Activated naive CD4-positive, alpha-beta T cell (primary cell): ENCODE measurements around the gene CACNG8.
A peak's percentile ranks its signal among the peaks of the same experiment; 100 is the strongest.

Source experiments
- DNase-seq, 4 experiments: peaks; one replicate each; lab custom pipeline; 2025; lab: John Stamatoyannopoulos, UW

Gene CACNG8

DNA sequence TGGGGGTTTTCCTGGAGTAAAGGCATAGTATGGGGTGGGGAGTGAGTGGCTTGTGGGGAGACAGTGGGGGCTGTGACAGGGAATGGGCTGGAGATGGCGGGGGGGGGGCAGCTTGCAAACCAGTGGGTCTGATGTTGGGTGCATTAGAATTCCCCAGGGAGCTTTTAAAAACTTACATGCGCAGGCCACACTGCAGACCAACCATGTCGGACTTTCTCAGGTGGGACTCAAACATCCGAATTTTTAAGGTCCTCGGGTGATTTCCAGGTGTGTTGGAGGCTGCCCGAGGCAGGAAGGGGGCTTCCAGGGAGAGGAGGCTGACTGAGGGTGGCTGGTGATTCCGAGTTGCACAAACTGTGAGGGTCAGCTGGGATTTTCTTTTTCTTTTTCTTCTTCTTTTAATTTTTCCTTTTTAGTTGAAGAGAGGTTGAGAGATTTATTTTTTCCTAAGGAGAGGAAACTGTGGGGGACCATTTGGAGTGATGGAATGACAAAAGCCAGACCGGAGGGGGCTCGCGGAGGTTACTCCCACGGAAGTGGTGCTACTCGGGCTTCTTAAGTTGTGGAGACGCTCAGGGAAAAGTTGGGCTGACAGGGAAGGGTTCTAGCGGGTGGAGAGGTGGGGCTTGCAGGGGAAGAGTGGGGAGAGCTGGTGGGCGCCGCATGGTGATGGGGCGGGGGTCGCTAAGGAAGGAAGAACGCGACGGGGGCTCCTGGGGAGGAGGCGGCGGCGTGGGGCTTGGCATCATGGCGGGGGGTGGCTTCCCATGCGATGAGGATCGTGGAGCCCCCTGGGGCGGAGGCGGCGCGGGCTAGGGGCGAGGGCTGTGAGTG is 997 bp upstream of the CACNG8 start:
- DNase-seq: no peak

DNA sequence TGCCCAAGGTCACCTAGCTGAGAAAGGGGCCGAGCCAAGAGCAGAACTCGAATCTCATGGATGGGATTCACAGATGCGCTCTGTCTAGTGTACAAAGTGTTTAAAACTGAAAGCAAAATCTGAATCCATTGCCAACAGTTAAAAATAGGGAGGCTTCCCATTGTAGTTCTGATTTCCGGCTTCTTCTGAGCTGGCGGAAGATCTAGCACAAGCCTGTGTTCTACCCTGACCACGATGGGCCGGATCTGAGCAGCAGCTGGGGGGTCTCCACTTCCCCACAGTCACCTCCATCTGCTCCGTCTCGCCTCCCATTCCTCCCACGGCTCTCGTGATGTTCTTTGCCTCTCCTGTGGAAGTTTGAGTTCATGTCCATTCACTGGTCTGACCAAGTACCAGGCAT is 2.4 kb downstream of the CACNG8 start:
- DNase-seq: no peak

DNA sequence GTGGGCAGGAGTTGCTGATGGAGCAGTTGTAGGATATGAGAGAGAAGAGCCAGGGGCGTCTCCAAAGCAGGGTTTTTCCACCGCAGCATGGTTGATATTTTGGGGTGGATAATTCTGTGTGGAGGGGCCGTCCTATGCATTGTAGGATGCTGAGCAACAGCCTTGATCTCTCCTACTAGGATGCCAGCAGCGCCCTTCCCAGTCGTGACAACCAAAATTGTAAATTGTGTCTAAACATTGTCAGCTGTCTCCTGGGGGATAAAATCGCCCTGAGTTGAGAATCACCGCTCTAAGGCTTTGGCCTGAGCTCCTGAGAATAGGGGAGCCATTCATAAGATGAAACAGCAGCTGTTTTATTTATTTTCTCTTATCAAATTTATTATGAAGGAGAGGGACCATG is 4.2 kb downstream of the CACNG8 start:
- no peak for DNase-seq

DNA sequence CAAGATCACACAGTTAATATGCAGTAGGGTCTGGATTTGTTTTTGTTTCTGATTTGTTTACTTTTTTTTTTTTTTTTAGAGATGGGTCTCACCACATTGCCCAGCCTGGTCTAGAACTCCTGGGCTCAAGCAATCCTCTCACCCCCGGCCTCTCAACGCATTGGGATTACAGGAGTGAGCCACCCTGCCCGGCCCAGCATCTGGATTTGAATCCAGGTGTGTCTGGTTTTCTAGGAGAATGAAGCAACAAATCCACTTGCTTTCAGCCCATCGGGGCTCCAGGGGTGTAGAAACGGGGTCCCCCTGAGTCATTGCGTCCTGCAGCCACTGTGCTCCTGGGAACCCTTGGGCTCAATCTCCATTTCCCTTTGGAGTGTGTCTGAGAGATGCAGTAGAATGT is 6.6 kb downstream of the CACNG8 start:
- DNase-seq: no peak

DNA sequence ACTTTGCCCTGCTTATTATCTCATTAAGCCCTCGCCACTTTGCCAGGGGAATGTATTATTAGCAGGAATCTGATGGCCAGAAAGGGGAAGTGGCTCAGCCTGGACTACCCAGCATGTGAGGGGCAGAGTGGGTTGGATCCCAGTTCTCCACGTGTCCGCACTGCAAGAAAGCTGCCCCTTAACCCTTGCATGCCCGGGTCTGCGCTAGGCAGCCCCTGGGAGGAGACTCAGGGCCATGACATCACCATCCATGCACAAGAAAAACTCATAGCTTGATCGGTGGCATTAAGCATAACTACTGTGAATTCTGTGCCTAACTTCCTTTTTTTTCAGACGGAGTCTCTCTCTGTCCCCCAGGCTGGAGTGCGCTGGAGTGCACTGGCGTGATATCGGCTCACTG is 8.9 kb downstream of the CACNG8 start:
- DNase-seq: no peak

DNA sequence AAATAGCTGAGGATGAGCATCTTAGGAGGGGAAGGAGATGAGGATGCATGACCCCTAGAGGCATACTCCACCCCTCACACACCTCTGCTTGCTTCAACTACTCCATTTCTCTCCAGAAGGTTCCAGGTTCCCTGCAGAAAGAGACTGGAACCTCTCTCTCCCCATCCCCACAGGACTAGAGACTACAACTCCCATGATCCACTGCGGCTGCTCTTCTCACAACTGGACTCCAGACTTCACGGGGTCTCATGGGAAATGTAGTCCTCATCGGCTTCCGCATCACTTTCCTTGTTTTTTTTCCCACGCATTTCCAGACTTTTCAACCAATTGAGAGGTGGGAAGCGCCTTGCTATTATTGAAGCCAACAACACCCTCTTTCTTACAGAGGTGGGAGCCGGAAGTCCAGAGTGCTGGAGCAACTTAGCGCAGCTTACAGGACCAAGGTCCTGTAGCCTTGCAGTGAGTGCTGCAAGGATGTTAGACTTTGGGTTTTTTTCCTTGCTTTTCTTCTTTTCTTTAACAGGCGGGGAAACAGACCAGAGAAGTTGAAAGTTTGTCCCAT is 14.8 kb downstream of the CACNG8 start:
- DNase-seq: peak in 2 of 4 experiments; percentile 6 to 15

DNA sequence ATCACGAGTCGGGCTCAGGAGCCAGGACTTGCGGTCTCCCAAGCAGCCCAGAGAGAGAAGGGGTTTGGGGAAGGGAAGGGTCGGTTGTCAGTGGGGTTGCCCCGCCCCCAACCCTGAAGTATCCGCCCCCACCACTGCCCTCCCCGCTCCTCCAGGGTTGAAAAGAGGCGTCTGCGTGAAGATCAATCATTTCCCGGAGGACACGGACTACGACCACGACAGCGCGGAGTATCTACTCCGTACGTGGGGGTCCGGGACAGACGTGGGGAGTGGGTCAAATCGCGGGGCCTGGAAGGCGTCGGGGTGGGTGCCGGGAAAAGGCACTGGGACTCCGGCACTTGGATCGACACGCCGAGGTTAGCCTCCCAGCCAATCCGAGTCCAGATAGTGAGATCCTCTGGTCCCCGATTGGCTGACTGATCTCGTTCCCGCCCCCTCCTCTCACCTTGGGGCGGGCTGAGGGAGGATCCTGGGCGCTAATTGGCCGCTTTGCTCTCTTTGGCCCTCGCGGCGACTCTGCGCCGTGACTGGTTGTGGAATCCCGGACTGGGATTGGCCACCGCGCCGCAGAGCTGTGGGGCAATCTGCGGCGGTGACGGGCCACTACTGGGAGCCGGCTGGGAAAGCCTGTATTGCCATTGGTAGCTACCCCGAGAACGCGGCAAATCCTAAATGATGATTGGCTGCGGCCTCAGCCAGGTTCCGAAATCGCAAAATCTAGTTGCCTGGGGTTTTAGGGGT is 15.4 kb downstream of the CACNG8 start:
- peak in 1 of 4 experiments; percentile 10 for DNase-seq

DNA sequence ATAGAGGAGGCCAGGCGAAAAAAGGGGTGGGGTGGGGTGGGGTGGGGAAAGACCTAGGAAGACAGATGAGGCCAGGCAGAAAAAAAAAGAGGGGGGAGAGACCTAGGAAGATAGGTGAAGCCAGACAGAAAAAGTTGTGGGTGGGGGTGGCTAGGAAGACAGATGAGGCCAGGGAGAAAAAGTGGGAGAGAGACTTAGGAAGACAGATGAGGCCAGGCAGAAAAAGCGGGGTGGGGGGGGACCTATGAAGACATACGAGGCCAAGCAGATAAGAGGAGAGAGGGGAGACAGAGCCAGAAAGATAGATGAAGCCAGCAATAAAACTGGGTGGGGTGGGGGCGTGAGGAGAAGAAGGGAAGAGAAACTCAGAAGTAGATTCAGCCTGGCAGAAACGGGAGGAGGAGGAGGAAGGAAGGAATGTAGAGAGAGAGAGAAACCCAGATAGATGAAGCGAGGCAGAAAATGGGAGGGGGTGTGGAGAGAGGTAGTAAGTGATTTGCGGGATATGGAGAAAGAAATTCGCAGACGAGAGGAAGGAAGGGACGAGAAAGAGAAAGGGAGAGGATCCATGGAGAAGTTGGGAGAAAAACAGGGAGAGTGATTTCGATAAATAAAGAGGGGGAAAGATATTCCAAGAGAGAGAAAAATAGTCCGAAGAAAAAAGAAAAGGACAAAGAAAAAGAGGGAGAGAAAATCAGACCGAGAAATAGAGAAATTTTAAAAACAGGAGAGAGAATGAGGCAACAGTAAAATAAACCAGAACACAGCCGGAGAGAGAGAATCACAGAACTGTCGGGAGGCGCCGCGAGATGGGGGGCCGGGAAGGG is 16.5 kb downstream of the CACNG8 start:
- no peak for DNase-seq

DNA sequence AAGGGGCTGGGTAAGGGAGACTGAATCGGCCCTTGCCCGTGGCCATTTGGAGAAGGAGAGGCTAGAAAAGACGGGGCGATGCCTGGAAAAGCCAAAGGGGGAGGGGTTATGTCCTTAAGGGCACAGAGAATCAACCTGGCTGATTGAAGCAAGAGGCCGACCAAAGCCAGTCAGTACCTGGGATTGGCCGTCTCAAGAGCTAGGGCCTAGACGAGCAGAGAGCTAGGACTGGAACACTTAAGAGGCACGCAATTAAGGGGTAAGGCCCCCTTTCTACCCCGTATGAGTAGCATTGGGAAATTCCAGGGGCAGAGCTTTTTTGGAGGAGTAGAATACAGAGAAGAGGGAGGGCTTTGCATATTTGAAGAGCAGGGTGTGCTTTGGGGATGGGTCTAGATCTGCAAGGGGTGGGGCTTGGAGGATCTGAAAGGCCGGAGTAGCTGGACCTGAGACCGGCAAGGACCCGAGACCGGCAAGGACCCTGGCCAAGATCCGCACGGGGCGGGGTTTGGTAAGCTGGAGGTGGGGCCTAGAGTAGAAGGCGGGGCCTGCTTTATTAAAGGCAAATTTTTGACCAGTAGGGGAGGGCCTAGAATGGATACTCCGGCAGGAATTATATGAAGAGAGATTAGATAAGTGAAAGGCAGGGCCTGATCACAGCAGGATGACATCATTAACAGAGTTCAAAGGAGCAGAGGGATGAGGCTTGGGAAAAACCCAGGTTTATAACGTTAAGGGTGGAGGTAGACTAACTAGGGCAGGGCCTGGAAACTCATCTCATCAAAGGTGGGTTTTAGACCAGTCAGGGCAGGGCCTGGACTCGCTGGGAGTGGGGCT is 18.0 kb downstream of the CACNG8 start:
- DNase-seq: no peak

DNA sequence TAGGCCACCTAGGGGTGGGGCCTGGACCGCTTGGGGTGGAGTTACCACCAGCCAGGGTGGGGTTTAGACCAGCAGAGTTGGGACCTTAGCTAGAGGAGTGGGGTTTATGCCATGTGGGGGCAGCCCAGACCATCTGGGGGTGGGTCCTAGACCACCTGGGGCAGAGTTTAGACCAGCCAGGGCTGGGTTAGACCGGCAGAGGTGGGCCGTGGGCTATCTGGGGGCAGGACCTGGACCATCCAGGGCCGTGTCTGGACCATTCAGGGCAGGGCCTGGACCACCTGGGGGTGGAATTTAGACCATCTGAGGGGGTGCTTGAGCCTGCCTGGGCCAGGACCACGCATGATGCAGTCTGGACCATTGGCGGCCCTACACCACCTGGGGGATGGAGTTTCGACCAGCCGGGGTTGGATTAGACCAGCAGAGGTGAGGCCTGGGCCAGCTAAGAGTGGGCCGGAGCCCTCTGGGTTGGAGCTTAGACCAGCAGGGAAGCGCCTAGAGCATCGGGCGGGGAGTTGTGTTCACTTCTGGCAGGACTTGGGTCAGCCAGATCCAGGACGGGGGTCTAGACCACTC is 18.7 kb downstream of the CACNG8 start:
- no peak for DNase-seq

DNA sequence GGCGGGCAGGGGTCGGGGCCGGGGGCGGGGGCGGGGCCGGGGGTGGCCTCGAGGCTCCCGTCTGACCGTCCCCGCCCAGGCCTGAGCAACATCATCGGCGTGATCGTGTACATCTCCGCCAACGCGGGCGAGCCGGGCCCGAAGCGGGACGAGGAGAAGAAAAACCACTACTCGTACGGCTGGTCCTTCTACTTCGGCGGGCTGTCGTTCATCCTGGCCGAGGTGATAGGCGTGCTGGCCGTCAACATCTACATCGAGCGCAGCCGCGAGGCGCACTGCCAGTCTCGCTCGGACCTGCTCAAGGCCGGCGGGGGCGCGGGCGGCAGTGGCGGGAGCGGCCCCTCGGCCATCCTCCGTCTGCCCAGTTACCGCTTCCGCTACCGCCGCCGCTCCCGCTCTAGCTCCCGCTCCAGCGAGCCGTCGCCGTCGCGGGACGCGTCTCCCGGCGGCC is 19.3 kb downstream of the CACNG8 start:
- DNase-seq: no peak

DNA sequence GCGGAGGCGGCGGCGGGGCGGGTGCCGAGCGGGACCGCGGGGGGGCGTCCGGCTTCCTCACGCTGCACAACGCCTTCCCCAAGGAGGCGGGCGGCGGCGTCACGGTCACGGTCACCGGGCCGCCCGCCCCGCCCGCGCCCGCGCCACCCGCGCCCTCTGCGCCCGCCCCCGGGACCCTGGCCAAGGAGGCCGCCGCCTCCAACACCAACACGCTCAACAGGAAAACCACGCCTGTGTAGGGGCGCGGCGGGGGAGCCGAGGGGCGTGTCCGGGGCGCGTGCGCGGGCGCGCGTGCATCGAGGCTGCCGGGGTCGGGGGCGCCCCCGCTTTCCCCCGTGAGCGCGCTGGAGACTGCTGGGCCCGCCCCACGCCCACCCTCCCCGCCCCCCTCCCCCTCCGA is 19.9 kb downstream of the CACNG8 start:
- DNase-seq: no peak

DNA sequence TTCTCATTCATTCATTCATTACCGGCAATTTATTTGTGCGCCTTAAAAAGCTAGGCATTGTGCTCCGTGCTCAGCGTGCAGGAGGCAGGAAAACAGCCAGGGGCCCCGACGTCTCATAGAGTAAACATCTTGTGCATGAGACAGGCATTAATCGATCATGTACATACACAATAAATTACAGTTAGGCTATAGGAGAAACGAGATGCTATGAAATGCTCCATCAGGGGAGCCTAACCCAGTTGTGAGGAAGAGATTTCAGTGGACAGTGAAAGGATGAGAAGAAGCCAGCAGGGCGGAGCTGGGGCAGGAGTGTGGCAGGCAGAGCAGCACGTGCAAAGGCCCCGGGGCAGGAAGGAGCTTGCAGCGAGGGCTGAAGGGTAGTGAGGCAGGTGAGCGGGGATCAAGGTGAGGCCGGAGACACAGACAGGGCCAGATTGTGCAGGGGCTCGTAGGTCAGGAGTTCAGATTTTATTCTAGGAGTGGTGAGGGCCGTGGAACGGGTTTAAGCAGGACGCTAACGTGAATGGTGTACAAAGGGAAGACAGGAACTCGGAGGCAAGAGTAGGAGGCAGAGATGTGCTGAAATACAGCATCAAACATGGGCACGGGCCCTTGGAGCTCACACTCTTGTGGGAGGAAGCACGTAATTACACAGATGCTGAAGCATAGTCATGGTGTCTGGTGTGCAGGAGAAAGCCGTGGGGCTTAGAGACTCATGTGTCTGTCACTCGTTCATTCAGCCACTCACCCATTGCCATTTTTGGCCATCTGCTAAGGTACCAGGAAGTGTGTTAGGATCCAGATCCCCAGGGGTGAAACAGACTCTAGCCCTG is 20.9 kb downstream of the CACNG8 start:
- no peak for DNase-seq

DNA sequence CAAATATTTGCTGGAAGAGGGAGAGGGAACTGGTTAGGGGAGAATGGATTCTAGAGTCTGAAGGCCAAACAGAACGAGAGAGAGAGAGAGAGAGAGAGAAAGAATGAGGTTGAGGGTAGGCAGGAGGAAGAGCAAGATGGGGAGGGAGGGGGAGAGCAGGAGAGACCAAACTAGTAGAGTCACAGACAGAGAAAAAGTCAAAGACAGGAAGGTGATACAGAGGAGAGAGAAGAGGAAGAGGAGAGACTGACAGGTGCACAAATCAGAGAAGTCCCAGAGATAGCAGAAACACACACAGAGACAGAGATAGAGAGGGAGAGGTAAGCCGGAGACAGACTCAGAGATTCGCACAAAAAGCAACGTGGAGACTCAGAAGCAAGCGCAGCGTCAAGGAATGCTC is 23.1 kb downstream of the CACNG8 start:
- DNase-seq: no peak

DNA sequence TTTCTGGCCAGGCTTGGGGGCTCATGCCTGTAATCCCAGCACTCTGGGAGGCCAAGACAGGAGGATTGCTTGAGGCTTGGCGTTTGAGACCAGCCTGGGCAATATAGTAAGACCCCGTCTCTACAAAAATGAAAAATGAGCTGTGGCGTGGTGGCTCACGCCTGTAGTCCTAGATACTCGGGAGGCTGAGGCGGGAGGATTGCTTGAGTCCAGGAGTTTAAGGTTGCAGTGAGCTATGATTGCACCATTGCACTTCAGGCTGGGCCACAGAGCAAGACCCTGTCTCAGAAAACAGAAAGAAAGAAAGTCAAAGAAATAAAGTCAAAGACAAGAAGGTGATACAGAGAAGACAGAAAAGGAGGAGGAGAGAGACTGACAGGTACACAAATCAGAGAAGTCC is 26.2 kb downstream of the CACNG8 start:
- no peak for DNase-seq

DNA sequence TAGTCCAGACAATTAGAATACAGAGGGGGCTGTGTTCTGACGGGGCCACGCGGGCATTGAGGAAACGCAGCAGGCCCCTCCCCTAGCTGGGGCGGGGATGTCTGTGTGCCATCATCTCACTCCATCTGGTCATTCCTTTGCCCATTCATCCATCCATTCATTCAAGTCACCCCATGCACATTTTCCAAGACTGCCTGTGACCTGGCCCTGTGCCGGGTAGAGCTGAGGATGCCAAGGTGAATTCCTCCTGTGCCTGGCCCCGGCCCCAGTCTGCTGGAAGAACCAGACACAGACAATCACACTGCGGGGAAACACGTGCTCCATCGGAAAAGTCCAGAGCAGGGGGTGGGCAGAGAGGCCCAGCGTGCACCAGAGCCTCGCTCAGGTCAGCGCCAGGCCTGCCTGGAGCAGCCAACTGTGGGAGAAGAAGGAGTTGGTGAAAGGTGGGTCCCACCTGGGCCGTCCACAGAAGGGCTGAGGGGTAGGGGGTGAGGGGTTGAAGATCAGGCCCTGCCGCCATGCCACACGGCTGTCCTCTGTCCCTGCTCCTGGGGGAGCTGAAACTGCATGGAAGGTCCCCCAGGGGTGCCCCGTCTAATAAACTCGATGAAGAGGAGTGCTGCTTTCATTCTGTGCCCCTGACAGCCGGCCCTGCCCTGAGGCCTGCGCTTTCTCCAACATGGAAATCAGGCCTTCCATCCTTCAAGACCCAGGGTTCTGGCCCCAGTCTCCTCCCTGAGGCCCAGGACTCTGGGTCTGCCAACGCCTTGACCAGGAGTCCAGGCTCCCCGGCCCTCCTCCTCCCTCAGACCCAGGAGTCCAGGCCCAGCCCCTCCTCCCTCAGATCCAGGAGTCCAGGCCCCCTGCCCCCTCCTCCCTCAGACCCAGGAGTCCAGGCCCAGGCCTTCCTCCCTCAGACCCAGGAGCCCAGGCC is 27.1 kb downstream of the CACNG8 start:
- no peak for DNase-seq

DNA sequence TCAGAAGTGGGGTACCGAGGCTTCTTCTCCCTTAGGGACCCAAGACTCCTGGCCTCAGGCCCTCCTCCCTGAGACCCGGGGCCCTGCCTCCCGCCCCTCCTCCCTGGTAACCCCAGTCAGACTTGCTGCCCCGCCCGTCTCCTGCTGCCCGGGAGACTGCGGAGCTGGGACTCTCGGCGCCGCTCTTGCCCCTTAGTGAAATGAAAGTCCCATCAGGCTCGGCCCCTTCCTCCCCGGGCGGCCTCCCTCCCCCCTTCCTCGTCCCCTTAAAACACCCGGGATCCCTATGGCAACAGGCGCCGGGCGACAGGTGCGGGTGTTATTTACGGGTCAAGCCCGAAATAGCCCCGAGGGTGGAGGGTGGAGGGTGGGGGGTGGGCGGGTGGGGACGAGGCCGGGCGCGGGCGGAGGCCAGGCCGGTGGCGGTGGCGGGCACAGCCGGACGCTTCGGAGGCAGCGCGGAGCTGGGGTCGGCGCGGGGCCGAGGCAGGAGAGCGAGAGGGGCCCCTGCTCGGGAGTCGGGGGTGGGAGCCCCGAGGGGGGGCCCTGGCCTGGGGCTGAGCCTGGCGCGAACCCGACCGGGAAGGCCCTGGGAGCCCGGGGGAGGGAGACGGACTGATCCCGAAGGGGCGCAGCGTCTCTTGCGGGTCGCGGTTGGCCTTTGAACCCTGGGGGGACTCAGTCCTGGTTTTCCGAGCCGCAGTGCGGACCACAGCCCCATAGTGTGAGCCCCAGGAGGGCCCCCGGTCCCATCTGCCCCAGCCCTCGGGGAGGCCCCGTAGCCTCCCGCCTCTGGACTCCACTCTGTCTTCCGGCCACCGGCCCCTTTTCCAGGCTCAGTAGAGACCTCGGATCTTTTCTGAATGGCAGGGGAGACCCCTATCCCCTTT is 28.7 kb downstream of the CACNG8 start, which contains the start of gene CACNG6:
Gene CACNG6, plus strand, starts transcription at position 414 of the 890 bp plus-strand sequence. CDS start 1,241 bp downstream, outside the sequence.
- DNase-seq: no peak

DNA sequence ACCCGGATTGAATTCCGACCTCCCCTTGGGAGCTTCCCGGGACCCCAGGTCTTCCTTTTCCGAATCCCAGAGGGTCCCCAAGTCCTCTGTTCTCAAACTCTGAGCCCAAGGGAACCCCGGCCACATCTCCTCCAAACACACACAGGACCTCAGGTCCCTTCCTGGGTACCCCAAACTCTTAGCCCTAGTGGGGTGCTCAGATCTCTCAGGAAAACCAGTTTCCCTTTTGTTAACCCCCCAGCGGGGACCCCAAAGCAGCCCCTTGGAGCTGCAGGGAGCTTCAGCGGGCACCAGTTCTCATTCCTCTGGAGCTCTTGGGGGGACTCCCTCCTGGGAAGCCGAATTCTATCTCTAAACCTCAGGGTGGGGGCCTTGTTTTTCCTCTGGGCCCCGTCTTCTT is 29.5 kb downstream of the CACNG8 start:
- DNase-seq: no peak
